RWPE2 (cell line): ENCODE measurements around the gene MAP2K5.
A peak's percentile ranks its signal among the peaks of the same experiment; 100 is the strongest.

Source experiments
- ATAC-seq: fragments of 200-7000 bp; cut with Tn5 transposase; 3 replicates; pipeline ENCODE4 v1.9.1; 2021; ENCODE audit warnings: low read depth
- DNase-seq: peaks from one replicate; pipeline ENCODE4 v3.0.0-alpha.2; 2020; ENCODE audit warnings: low spot score
- H3K27ac ChIP-seq: fragments of 450-650 bp; 2 replicates; pipeline ENCODE4 v1.5.1; 2017; ENCODE audit warnings: mild to moderate bottlenecking; ENCODE audit not compliant: poor library complexity, severe bottlenecking
- H3K27me3 ChIP-seq: fragments of 250-450 bp; sonication (Bioruptor Pico); 2 replicates; pipeline ENCODE4 v1.5.1; 2021; ENCODE audit warnings: mild to moderate bottlenecking, moderate library complexity; ENCODE audit not compliant: insufficient read depth, poor library complexity, severe bottlenecking
- H3K36me3 ChIP-seq: fragments of 250-450 bp; sonication (Bioruptor Pico); 2 replicates; pipeline ENCODE4 v1.5.1; 2020; ENCODE audit warnings: low read depth, mild to moderate bottlenecking, moderate library complexity
- H3K4me1 ChIP-seq: fragments of 250-450 bp; sonication (Bioruptor Pico); 2 replicates; pipeline ENCODE4 v1.5.1; 2021; ENCODE audit warnings: mild to moderate bottlenecking, moderate library complexity; ENCODE audit not compliant: insufficient read depth, poor library complexity, severe bottlenecking
- H3K4me3 ChIP-seq: fragments of 250-450 bp; sonication (Bioruptor Pico); 2 replicates; pipeline ENCODE4 v1.5.1; 2021; ENCODE audit warnings: mild to moderate bottlenecking, moderate library complexity; ENCODE audit not compliant: severe bottlenecking
- H3K9me3 ChIP-seq: fragments of 250-450 bp; sonication (Bioruptor Pico); 2 replicates; pipeline ENCODE4 v1.5.1; 2021; ENCODE audit warnings: mild to moderate bottlenecking, moderate library complexity; ENCODE audit not compliant: severe bottlenecking
- TF ChIP-seq, protein P1 (sequence below): fragments of 450-650 bp; IDR thresholded peaks from one replicate; pipeline ENCODE4 v1.5.1; 2017; ENCODE audit warnings: mild to moderate bottlenecking, moderate library complexity; ENCODE audit not compliant: poor library complexity, severe bottlenecking

The MAP2K5 gene

DNA sequence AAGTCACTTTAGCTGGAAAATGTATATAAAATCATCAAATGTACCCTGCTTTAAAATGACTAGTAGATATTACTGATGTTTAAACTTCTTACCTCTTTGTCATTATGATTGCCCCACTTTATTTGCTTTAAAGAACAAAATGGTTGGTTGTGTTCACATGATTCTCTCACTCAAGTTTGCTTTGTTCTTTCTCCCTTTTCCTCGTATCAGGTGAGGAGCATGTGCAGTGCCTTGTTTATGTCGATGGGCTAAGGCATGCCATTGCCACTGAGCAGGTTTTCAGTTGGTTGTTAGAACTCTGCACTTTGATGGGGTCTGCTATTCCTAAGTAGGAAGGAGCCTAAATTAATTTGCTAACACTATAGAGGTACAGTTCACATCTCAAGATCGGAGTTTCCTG lies 5.3 kb downstream of the MAP2K5 start:
- TF ChIP-seq, protein P1, sequence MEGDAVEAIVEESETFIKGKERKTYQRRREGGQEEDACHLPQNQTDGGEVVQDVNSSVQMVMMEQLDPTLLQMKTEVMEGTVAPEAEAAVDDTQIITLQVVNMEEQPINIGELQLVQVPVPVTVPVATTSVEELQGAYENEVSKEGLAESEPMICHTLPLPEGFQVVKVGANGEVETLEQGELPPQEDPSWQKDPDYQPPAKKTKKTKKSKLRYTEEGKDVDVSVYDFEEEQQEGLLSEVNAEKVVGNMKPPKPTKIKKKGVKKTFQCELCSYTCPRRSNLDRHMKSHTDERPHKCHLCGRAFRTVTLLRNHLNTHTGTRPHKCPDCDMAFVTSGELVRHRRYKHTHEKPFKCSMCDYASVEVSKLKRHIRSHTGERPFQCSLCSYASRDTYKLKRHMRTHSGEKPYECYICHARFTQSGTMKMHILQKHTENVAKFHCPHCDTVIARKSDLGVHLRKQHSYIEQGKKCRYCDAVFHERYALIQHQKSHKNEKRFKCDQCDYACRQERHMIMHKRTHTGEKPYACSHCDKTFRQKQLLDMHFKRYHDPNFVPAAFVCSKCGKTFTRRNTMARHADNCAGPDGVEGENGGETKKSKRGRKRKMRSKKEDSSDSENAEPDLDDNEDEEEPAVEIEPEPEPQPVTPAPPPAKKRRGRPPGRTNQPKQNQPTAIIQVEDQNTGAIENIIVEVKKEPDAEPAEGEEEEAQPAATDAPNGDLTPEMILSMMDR = no peak
- H3K9me3 ChIP-seq = no peaks in the 10 kb centered on the region
- no peaks in the 10 kb centered on the region for H3K4me1 ChIP-seq
- DNase-seq = no peak
- no peak overlapping the region for H3K4me3 ChIP-seq
- H3K27me3 ChIP-seq = no peaks in the 10 kb centered on the region
- no peak overlapping the region for H3K27ac ChIP-seq
- peaks cover 36% of the 10 kb centered on the region for H3K36me3 ChIP-seq
- ATAC-seq = no peak

- Histone ChIP-seq H3K9me3 (no peaks in the 10 kb centered on the region), H3K27me3 (no peaks in the 10 kb centered on the region), H3K27ac (no peak overlapping the region), H3K4me3 (no peak overlapping the region), H3K4me1 (no peaks in the 10 kb centered on the region), H3K36me3 (peaks cover 41% of the 10 kb centered on the region)
- DNase-seq (no peak), ATAC-seq (peak; percentile 70)
- TF ChIP-seq, protein P1 = no peak
These were observed 5.8 kb downstream of the MAP2K5 start for GRCh38 chr15:67548236-67548852.

DNA sequence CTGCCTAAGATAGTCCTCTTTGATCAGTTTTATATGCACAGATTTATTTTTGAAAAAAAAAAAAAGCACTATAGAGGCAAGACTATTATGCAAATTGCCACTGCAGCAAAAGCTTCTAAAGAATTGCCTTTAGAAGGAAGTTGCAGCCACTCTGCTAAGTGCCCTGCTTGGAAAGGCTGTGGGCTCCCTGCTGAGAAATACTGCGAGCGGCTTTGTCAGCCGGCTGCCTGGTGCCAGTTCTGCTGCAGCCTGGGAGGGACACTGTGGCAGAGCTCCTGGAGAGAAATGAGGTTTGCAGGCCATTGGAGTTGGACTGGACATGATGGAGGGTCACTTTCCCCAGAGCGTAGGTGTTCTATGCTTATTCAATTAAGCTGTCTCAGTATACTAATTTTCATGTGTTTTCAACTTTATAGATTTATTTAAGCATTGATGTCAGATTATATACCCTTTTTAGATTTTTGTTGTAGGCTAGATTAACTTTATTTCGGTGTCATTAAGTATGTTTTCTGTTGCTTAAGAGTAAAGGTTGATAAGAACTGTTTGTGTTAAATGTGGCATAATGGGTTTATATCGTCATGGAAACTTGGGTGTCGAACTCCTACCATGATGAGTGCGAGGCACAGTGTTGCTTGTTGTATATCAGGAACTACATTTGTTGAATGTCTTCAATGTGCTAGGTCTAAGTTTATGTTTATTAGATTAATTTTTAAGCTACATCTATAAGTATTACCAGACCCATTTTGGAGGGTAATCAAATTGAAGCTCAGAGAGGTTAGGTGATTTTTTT lies 6.6 kb downstream of the MAP2K5 start:
- TF ChIP-seq, protein P1 = no peak
- Histone ChIP-seq H3K27me3 (no peaks in the 10 kb centered on the region), H3K9me3 (no peaks in the 10 kb centered on the region), H3K36me3 (peaks cover 41% of the 10 kb centered on the region), H3K27ac (no peak overlapping the region), H3K4me3 (no peak overlapping the region), H3K4me1 (no peaks in the 10 kb centered on the region)
- ATAC-seq (no peak), DNase-seq (no peak)

- Histone ChIP-seq H3K9me3 (no peaks in the 10 kb centered on the region), H3K36me3 (peaks cover 38% of the 10 kb centered on the region), H3K27me3 (no peaks in the 10 kb centered on the region), H3K27ac (no peak overlapping the region), H3K4me1 (no peaks in the 10 kb centered on the region), H3K4me3 (no peak overlapping the region)
- DNase-seq = no peak
- no peak for ATAC-seq
- TF ChIP-seq, protein P1 = no peak
These were observed 7.2 kb downstream of the MAP2K5 start for GRCh38 chr15:67549736-67550135.

- no peaks in the 10 kb centered on the region for H3K4me1 ChIP-seq
- H3K9me3 ChIP-seq = no peaks in the 10 kb centered on the region
- ATAC-seq (no peak), DNase-seq (no peak)
- TF ChIP-seq, protein P1 = no peak
- peaks cover 34% of the 10 kb centered on the region for H3K36me3 ChIP-seq
- H3K27me3 ChIP-seq = no peaks in the 10 kb centered on the region
- no peak overlapping the region for H3K4me3 ChIP-seq
- H3K27ac ChIP-seq = no peak overlapping the region
These were observed 8.0 kb downstream of the MAP2K5 start for GRCh38 chr15:67550522-67550921.
